Neural progenitor cell (in vitro differentiated cells): ENCODE results near the gene E2F8. TPM values are rescaled to one million over a fixed set of nuclear protein-coding genes. Genes with fewer than 3 reads are reported as not detected.

Source experiments
- DNase-seq: peaks from one replicate; pipeline ENCODE4 v3.0.0-alpha.2; 2016; ENCODE audit warnings: low spot score
- H2AFZ ChIP-seq: fragments of 200-600 bp; sonication (generic); replicated peaks from 2 replicates; pipeline ENCODE4 v1.6.1; 2016; ENCODE audit warnings: antibody characterized with exemption
- H3F3A ChIP-seq: fragments of 200-600 bp; sonication (generic); 2 replicates; pipeline ENCODE4 v1.6.1; 2016; ENCODE audit warnings: antibody characterized with exemption, low read depth
- H3K27ac ChIP-seq: fragments of 200-600 bp; sonication (generic); 2 replicates; pipeline ENCODE4 v1.5.1; 2016; ENCODE audit warnings: mild to moderate bottlenecking
- H3K27me3 ChIP-seq: fragments of 200-600 bp; sonication (generic); 2 replicates; pipeline ENCODE4 v1.6.1; 2016; ENCODE audit warnings: mild to moderate bottlenecking, moderate library complexity
- H3K36me3 ChIP-seq: fragments of 200-600 bp; sonication (generic); 2 replicates; pipeline ENCODE4 v1.5.1; 2016
- H3K4me1 ChIP-seq: fragments of 200-600 bp; sonication (generic); 2 replicates; pipeline ENCODE4 v1.6.1; 2016; ENCODE audit warnings: mixed run types
- H3K4me2 ChIP-seq: fragments of 200-600 bp; sonication (generic); 2 replicates; pipeline ENCODE4 v1.6.1; 2016
- H3K4me3 ChIP-seq: fragments of 200-600 bp; sonication (generic); 2 replicates; pipeline ENCODE4 v1.5.1; 2016
- H3K79me2 ChIP-seq: fragments of 200-600 bp; sonication (generic); 2 replicates; pipeline ENCODE4 v1.6.1; 2016; ENCODE audit warnings: low read depth
- H3K9ac ChIP-seq: fragments of 200-600 bp; sonication (generic); 2 replicates; pipeline ENCODE4 v1.6.1; 2016
- H3K9me3 ChIP-seq: fragments of 200-600 bp; sonication (generic); 2 replicates; pipeline ENCODE4 v1.5.1; 2016; ENCODE audit warnings: low read depth
- H4K20me1 ChIP-seq: fragments of 200-600 bp; sonication (generic); 2 replicates; pipeline ENCODE4 v1.6.1; 2016; ENCODE audit warnings: low read depth
- H3K27ac Mint-ChIP-seq: 3 replicates; pipeline ENCODE4 v1.8.0; 2021; ENCODE audit warnings: mixed read lengths
- H3K27me3 Mint-ChIP-seq: 2 replicates; pipeline ENCODE4 v1.8.0; 2022; ENCODE audit warnings: low read depth, mild to moderate bottlenecking, inconsistent platforms, moderate library complexity, mixed read lengths; ENCODE audit not compliant: insufficient read depth
- H3K36me3 Mint-ChIP-seq: 3 replicates; pipeline ENCODE4 v1.8.0; 2021; ENCODE audit warnings: mixed read lengths
- H3K4me1 Mint-ChIP-seq: 3 replicates; pipeline ENCODE4 v1.8.0; 2021; ENCODE audit warnings: mixed read lengths
- H3K4me3 Mint-ChIP-seq: 3 replicates; pipeline ENCODE4 v1.8.0; 2021; ENCODE audit warnings: mild to moderate bottlenecking, moderate library complexity, mixed read lengths
- H3K9me3 Mint-ChIP-seq: 3 replicates; pipeline ENCODE4 v1.8.0; 2020; ENCODE audit warnings: mixed read lengths
- EZH2 ChIP-seq: fragments of 200-600 bp; sonication (generic); IDR thresholded peaks from 2 replicates; pipeline ENCODE4 v1.6.1; 2017; ENCODE audit warnings: antibody characterized with exemption, mild to moderate bottlenecking, moderate library complexity
- EZH2phosphoT487 ChIP-seq: fragments of 200-600 bp; sonication (generic); IDR thresholded peaks from 2 replicates; pipeline ENCODE4 v1.6.1; 2017; ENCODE audit warnings: antibody characterized with exemption
- total RNA-seq: library from RNA; depleted of rRNA; stranded (reverse); fragments of >200 nt; gene quantifications from 2 replicates; pipeline ENCODE4 v1.2.3, GENCODE V29; 2015; ENCODE audit warnings: low replicate concordance
- TF ChIP-seq, protein P1 (sequence below): fragments of 200-600 bp; sonication (generic); IDR thresholded peaks from 2 replicates; pipeline ENCODE4 v1.5.1; 2017; ENCODE audit warnings: antibody characterized with exemption, mild to moderate bottlenecking

E2F8 gene
- total RNA-seq, 1 donor from 2014 or later: 5.7 TPM

DNA sequence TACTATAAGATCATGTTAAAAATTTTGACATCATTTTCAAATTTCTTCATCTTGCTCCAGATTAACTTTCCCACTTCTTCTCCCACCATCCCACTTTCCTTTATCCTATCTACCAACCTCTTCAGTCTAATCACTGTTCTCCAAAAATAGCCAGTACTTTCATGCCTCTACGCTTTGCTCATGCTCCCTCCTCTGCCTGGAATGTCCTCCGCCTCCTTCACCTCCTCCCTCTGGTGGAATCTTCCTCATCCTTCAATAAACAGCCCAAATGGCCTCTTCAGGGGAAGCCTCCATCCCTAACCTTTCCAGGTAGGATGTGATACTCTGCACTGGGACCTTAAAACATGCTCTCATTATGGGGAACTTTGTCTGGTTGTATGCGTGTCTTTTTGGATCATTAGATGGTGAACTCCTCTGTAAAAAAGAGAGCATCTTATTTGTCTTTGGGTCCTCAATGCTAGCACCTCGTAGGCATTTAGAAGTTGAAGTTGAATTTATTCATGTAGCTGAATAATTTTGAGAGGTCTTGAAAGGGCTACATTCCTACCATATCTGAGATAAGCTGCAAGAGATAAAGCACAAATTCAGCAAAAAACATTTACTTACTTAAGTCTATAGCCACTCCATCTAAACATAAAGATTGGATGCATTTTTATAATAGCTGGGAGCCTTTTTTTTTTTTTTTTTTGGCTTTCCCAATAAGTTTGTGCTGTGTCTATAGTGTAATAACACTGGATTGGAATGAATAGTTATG, 31.0 kb downstream of the E2F8 start:
- H3K27me3 Mint-ChIP-seq: peaks cover 4% of the 10 kb centered on the region
- no peak overlapping the region for H3K27ac Mint-ChIP-seq
- Histone ChIP-seq H3K9me3 (no peaks in the 10 kb centered on the region), H3K4me3 (no peak overlapping the region), H4K20me1 (no peaks in the 10 kb centered on the region), H3K4me1 (peaks cover 13% of the 10 kb centered on the region), H3K27me3 (no peaks in the 10 kb centered on the region), H3K27ac (no peak overlapping the region), H3K4me2 (no peak overlapping the region), H3K9ac (no peak overlapping the region), H2AFZ (no peak overlapping the region), H3K79me2 (no peaks in the 10 kb centered on the region), H3K36me3 (no peaks in the 10 kb centered on the region), H3F3A (no peaks in the 10 kb centered on the region)
- TF ChIP-seq EZH2phosphoT487 (no peak), EZH2 (no peak)
- TF ChIP-seq, protein P1, sequence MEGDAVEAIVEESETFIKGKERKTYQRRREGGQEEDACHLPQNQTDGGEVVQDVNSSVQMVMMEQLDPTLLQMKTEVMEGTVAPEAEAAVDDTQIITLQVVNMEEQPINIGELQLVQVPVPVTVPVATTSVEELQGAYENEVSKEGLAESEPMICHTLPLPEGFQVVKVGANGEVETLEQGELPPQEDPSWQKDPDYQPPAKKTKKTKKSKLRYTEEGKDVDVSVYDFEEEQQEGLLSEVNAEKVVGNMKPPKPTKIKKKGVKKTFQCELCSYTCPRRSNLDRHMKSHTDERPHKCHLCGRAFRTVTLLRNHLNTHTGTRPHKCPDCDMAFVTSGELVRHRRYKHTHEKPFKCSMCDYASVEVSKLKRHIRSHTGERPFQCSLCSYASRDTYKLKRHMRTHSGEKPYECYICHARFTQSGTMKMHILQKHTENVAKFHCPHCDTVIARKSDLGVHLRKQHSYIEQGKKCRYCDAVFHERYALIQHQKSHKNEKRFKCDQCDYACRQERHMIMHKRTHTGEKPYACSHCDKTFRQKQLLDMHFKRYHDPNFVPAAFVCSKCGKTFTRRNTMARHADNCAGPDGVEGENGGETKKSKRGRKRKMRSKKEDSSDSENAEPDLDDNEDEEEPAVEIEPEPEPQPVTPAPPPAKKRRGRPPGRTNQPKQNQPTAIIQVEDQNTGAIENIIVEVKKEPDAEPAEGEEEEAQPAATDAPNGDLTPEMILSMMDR: no peak
- H3K4me3 Mint-ChIP-seq: no peak overlapping the region
- H3K4me1 Mint-ChIP-seq: peaks cover 11% of the 10 kb centered on the region
- no peaks in the 10 kb centered on the region for H3K36me3 Mint-ChIP-seq
- no peak for DNase-seq
- no peaks in the 10 kb centered on the region for H3K9me3 Mint-ChIP-seq

DNA sequence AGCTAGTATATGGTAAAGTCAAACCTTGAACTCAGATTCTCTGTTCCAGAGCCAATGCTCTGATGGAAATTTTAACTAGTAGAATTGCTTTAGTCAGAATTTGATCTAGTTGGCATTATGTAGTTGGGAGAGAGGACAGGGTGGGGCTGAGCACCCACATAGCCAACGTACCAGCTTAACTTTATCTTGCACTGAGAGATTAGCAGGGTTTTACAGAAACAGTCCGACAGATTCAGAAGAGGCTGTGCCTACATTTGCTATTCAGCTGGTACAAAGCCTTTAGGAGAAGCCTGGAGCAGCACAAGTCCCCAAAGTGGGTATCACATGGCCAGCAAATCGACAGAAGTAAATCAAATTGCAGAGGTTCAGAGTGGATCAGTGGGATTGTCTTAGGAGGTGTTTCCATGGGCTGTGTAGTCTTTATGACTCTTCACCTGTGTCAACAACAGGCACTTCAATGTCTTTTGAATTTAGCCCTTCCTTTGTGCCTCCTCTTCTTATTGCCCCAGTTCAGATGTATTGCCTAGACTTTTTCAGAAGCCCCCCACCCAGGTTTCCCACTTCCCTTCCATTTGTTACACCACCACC, 31.7 kb downstream of the E2F8 start:
- Histone ChIP-seq H3F3A (no peaks in the 10 kb centered on the region), H3K4me3 (no peak overlapping the region), H3K4me1 (peaks cover 13% of the 10 kb centered on the region), H3K27me3 (no peaks in the 10 kb centered on the region), H3K79me2 (no peaks in the 10 kb centered on the region), H3K4me2 (no peak overlapping the region), H3K9me3 (no peaks in the 10 kb centered on the region), H3K9ac (no peak overlapping the region), H2AFZ (no peak overlapping the region), H3K36me3 (no peaks in the 10 kb centered on the region), H4K20me1 (no peaks in the 10 kb centered on the region), H3K27ac (no peak overlapping the region)
- H3K27me3 Mint-ChIP-seq: peaks cover 4% of the 10 kb centered on the region
- H3K4me1 Mint-ChIP-seq: peaks cover 11% of the 10 kb centered on the region
- TF ChIP-seq EZH2 (no peak), EZH2phosphoT487 (no peak)
- TF ChIP-seq, protein P1: no peak
- no peak for DNase-seq
- H3K4me3 Mint-ChIP-seq: no peak overlapping the region
- no peaks in the 10 kb centered on the region for H3K36me3 Mint-ChIP-seq
- no peaks in the 10 kb centered on the region for H3K9me3 Mint-ChIP-seq
- no peak overlapping the region for H3K27ac Mint-ChIP-seq

DNA sequence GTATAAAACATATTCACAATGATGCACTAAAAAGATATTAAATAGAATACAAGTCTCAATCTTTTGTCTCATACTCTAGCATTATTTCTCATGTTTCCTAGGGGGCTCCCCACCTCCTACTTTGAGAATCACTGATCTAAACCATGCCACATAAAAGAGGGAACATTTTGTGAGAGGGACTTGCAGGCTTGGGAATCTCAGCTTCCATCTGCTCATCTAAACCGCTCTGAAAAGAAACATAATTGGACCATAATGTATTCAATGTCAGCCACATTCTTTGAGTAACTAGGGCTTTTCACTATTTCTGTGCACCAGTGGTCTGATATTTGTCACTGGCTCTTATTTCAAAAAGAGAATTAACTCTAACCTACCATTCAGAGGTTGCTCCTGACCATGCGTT, 32.6 kb downstream of the E2F8 start:
- Histone ChIP-seq H4K20me1 (no peaks in the 10 kb centered on the region), H3K27me3 (no peaks in the 10 kb centered on the region), H3K36me3 (no peaks in the 10 kb centered on the region), H3K4me1 (peaks cover 13% of the 10 kb centered on the region), H3K4me2 (no peak overlapping the region), H3K79me2 (no peaks in the 10 kb centered on the region), H2AFZ (no peak overlapping the region), H3K9ac (no peak overlapping the region), H3K27ac (no peak overlapping the region), H3K9me3 (no peaks in the 10 kb centered on the region), H3K4me3 (no peak overlapping the region), H3F3A (no peaks in the 10 kb centered on the region)
- no peak for DNase-seq
- H3K4me1 Mint-ChIP-seq: peaks cover 11% of the 10 kb centered on the region
- H3K9me3 Mint-ChIP-seq: peaks cover 2% of the 10 kb centered on the region
- no peak overlapping the region for H3K27ac Mint-ChIP-seq
- no peak overlapping the region for H3K4me3 Mint-ChIP-seq
- H3K36me3 Mint-ChIP-seq: no peaks in the 10 kb centered on the region
- TF ChIP-seq, protein P1: no peak
- no peak for TF ChIP-seq EZH2
- no peak for TF ChIP-seq EZH2phosphoT487
- peaks cover 4% of the 10 kb centered on the region for H3K27me3 Mint-ChIP-seq
